HG02884 (cell line): ENCODE results near the gene TMC3.
"Not testable (repeated sequence)": the region's sequence is repeated elsewhere in the genome, so short reads cannot be mapped to it uniquely, and the experiment has no call there.

Experiments
- ATAC-seq: cut with Tn5 transposase; IDR thresholded peaks from one replicate; pipeline ENCODE4 v1.9.1; 2021; ENCODE audit warnings: mild to moderate bottlenecking, moderate library complexity; ENCODE audit not compliant: unreplicated experiment

TMC3 gene

DNA sequence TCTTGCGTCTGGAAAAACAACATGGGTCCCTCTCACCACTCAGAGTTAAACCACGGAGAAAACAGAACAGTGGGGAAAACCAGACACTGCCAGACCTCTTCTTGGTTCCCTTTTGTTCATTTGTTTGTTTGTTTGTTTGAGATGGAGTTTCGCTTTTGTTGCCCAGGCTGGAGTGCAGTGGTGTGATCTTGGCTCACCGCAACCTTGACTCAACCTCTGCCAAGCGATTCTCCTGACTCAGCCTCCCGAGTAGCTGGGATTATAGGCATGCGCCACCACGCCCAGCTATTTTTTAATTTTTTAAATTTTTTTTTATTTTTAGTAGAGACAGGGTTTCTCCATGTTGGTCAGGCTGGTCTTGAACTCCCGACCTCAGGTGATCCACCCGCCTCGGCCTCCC, 25.3 kb downstream of the TMC3 start:
- ATAC-seq, result not testable (repeated sequence)

DNA sequence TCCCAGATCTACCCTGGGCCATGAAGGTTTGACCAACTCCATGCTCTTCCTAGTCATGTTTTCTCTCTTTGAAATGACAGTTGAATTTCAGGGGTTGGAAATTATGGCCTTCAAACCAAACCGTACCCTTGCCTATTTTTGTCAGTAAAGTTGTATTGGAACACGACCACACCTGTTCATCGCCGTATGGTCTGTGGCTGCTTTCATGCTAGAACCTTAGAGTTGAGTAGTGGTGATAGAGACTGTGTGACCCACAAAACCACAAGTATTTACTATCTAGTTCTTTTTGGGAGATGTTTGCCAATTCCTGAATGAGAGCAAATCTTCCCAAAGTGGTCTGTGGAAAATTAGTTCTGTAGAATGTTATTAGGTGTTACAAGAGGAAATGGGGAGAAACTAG, 26.1 kb downstream of the TMC3 start:
- ATAC-seq, result no peak

DNA sequence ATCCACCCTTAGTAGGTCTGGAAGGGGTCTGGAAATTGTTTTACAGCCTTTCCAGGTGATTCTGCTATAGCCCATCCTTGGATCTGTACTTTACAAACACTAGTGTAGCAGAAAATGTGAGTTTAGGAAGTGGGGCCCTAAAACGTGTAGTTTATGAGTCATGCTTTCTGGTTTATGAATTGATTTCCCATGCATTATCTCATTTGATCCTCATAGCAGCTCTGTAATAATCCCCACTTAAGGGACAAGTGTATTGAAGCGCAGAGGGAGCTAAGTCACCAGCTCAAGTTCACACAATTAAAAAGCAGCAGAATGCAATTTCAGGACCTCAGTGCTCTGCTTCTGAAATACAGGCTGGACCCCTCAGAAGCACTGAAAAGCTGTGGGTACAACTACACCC, 27.4 kb downstream of the TMC3 start:
- no peak for ATAC-seq

DNA sequence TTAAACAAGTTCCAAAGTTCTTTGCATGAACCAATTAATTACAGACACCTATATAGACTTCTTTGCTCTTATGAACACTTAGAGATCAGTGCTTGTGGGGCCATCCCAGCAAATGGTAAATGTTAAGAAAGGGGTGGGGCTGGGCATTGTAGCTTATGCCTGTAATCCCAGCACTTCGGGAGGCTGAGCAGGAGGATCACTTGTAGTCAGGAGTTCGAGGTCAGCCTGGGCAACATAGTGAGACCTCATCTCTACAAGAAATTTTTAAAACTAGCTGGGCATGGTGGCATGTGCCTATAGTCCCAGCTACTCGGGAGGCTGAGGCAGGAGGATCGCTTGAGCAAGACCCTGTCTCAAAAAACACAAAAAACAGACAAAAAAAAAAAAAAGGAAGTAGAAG, 30.6 kb downstream of the TMC3 start:
- ATAC-seq, result no peak

DNA sequence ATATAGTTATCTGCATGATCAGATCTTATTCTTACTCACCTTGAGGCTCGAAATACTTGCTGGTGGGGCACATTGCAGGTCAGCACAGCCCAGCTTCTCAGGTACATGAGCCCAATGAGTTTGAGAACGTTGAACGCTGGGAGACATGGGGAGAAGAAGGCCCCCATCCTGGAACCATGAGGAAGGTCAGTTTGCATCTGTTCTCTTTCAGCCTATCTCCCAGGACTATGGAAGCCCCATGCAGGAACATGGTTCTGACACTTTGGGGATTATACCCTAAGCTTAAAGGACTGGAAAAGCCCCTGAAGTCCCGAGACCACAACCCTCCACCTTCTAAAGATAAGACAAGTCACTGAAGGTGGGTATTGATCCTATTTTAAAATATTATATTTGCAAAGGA, 32.7 kb downstream of the TMC3 start:
- no peak for ATAC-seq

DNA sequence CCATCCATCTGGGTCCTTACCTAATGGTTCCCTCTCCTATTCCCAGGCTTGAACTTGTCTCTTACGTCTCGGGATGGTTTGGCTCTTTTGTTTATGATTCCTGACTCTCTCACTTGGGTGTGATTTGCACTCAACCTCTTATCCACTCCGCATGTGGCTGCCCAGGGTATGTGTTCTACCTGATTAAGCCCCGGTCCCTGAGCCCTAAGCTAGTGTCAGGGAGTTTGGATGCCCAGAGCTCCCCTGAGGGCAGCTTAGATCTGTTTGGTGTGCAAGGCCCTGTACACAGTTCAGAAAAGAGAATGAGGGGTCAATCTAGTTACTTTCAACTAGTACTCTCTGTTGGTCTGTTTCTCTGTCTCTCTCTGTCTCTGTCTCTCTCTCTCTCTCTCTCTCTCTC, 34.2 kb downstream of the TMC3 start:
- ATAC-seq, result no peak

DNA sequence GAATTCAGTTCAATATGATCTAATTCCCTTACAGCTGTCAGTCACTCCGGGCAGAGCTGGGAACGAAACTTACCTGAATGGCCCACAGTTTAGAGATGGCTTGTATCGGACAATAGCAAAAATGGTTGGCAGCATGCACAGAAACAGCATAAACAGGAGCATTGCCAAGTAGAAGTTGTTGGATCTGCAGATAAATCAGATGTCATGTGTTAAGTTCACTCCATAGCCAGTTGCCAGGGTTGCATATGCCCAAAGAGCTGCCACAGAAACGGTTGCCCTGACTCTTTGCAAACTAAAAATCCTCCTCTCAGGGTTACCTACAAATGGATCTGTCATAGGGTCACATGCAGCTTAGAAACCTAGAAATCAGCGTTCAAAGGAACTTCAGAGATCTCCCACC, 34.7 kb downstream of the TMC3 start:
- no peak for ATAC-seq

DNA sequence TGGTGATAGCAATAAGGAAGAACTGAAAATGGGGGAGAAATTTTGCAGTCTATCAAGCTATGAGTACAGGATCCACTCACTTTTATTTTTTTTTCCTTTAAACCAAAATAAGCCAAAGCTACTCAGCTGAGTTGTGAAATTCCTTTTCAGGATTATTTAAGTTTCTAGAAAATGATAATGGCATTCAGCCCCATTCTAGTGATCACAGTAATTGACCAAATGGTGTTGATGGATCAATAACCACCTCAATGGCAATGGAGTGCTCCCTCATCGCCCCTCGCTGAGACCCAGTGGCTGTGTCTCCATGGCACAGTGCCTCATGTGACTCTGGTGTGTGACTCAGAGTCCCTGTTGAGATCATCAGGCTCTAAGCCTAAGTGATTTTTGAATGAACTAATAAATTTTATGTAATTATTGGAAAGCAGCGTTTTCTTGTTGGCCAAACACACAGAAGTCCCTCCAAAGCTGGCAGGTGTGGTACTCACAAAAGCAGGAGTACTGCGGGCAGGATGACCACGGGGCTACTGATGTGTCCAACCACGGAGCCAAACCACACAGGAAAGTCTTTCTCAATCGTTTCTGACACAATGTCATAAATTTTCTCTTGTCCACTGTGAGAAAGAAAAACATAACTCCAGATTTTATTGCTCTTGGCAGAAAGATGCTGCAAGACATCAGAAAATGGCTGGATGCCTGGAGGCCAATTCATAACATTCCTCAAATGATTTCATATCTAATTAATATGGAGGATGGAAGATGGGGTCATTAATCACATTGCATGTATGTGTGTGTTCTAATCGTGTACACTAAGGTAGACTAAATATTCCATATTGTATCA, 35.6 kb downstream of the TMC3 start:
- ATAC-seq, result no peak

DNA sequence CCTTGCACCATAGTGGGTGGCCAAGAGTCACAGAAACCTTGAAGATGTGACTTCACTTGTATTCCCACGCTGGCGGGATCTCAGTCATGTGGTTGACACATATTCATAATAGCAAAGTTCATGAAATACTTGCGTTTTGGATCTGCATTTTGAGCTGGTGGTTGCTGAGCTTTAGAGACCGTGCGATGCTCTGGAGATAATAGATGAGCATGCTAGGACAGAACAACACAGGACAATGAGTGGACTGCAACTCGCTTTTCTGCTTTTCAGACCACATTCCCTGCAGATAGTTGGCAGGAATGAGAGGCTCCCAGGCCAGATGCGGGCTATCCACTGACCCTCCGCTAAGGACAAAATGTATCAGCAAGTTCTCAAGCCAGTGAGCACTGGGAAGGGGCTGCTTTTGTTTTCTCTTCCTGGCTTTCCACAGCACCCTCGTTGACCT, 36.3 kb downstream of the TMC3 start:
- ATAC-seq, result no peak

DNA sequence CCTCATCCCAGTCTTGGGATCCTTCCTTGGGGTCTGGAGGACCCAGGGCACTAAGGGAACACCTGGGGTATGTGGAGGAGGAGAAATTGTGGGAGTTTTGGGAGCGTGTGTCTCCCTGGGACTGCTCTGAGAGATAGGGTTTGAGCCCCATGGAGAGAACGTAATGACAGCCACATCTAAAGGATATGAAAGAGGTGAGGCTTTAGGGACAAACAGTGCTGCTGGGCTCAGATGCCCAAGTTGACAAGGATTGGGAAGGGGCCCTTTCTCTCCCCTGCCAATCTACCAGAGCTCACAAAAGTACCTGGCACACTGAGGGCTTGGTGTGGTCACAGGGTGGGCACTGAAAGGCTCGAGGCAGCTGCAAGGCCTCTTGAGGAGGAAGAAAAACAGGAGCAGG, 36.8 kb downstream of the TMC3 start:
- ATAC-seq, result no peak

DNA sequence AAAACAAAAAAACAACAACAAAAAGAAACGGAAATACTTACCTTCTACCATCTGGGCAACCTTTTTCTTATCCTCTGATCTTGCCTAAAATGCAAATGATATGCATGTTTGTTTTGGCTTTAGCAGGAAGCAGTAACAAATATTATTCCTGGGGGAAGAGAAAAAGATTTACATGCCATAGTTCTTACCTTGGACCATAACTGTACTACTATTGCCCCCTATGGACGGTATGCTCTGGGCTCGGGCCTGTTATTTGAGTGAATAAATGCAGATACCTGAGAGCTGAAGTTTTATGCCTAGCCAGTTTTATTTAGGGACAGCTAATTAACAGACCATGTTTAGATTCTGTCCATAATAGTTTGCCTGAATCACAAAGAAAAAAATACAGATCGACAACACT, 37.4 kb downstream of the TMC3 start:
- ATAC-seq, result no peak

DNA sequence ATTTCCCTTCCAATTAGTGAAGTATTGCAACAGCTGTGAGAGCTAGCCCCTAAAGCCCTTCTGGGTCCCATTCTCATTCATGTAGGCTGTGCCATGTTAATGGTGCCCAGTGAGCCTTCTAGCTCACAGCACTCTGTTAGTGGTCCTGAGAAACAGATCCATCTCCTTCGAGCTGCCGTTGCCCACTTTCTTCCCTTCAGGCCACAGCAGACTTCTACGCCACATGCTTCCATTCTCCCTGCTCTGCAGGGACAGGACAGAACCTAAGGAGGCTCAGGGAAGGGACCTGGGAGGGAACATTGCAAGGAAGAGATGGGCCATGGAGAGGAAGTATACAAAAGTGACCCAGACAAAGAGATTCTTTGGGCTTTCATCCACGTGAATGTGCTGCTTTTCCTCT, 38.4 kb downstream of the TMC3 start:
- no peak for ATAC-seq

DNA sequence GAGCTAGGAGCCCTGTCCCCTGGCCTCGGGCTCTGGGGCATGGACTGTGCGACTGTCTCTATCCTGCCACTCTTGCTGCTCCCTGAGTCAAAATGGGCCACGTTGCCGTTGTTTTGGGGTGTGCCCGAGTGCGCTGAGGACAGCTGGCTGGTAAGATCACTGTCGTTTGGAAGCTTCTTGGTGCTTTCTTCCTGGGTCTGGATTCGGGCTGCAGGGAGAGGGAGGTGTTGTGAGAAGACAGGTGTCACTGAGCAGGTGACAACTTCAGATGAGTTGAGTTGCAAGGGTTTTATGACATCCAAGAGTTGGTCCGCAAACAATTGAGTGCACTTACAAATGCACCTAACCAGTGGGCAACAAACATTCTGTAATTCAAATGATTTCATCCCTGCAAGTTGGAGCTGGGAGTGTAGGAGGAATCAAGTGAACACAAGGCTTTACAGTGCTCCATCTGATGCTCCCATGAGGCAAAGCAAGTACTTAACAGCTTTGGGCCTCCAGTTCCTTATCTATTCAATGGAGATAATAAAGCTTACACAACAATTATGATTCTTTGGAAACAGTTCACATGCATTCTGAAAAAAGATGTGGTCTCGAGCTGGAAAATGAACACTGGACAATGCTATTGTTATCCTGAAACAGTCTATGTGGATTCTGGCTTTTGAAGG, 39.1 kb downstream of the TMC3 start:
- ATAC-seq, result no peak

DNA sequence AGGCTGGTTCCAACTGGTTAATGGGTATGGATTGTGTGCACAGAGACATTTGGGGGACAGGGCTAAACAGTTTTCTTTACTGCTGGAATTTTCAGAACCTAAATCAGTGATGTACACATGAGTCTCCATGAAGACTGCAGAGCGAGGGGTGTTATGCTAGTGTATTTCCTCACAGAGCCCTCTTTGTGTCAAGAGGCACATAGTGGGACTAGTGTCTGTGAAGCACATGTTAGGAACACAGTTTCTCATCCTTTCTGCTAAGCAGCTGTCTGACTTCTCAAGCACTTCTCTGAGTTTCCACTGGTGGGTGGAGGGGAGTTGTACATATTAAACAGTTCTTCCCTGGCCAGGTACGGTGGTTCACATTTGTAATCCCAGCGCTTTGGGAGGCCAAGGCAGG, 40.6 kb downstream of the TMC3 start:
- no peak for ATAC-seq

DNA sequence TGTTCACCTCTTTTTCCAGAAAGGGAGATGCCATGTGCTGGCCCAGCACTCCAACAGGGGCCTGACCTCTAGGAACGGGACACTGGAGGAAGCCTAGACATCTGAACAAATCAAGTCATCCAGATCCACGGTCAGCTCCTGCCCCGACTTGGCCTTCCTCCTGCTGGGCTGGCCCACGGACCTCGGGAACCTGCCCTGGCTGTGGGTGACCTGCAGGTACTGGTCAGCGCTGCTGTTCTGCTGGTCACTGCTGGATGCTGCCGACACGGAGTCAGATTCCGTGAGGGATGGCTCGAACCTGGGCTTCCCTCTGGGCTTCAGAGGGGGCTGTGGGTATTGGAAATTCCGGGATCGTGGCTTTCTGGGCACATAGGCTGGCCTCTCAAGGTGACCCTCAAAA, 41.7 kb downstream of the TMC3 start:
- ATAC-seq, result no peak

DNA sequence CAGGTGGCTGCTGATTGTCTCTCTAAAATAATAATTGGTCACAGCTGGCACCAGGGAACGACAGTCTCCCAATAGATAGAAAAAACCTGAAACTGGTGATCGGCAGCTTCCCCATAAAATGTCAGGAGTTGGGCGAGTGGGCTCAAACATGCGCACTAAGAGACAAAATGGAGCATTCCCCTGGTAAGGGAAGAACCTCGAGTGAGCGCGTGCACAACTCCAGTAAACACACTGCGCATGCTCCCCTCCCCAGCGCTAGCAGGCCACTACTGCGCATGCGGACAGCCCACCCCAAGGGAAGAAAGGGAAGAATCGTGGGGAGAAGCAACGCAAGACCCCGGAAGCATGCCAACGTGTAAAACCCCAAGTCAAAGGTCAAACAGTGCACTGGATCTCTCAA, 42.4 kb downstream of the TMC3 start:
- no peak for ATAC-seq

DNA sequence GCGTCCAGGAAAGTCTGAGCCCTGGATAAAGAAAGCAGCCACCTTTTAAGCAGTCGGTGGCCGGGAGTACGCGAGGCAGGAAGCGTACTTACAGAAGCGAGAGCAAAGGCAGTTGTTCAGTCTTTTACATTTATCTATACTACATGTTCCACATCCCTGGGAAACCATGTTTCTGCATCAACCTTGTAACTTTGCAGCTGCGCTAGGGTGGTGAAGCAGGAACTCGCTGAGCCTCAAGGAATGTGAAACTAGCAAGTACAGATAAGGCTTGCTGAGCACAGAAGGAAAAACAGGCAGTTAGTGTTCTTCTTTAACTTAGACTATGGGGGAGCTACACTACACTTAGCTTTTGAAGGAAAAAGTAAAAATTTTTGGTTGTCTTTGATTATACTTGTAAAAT, 42.9 kb downstream of the TMC3 start:
- not testable (repeated sequence) for ATAC-seq

DNA sequence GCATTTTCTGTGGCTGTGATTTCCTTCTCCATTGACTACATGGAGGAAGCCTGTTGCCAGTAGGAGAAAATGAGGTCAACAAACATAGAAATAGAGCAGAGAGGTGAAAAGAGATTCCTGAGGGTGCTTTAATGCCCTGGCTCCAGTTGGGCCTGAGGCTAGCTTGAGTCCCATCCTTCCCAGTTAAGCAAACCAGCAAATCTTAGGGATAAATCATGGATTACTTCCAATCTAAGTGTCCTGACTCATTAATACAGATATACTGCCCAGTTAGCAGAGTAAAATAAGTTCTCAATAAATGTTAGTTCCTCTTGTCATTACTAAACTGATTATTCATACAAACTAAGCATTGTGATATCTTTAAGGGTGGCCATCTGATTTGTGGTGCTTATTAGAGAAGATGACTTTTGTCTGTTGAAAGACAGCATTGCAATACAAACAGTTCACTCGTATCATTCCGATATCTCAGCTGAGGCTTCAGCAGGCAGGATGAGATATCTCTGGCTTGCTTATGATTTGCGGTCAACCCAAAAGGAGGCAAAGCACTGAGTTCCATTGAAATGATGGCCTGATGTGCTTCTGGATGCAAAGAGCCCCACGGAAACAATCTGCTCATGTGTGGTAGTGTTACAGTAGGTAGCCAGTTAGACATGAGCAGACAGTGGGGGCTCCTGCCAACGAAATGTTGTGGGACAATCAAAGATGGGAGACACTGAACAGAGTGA, 43.5 kb downstream of the TMC3 start:
- no peak for ATAC-seq

DNA sequence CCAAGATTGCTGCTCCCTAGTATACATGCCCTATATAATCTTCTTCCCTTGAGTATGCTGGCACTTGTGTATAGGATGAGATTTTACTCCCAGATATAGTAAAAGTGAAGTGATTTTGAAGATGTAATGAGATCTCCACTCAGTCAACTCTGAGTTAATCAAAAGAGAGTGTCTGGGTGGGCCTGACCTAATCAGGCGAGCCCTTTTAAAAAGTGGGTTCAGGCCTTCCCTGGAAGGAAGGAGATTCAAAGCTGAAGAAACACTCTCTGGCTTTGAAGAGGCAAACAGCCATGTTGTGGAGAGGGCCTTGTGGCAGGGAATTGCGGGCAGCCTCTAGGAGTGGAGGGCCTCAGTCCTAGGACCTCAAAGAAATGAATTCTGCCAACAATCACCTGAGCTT, 44.6 kb downstream of the TMC3 start:
- ATAC-seq, result no peak

DNA sequence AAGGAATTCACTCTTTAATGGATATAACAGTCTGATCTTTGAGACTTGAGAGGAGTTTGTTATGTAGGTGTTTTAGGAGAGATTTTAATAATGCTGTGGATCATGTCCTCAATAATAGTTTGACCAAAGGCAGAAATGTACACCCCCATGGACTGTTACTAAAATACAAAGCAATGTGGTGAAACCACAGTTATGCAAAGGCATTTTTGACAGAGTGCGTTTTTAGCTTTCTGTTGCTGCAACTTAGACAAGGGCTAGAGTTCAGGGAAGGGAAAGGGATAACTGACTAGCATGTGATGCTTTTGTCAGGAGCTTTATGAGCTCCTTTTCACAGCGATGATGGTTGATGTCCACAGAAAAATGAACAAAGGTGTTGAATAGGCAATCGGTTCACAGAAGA, 46.5 kb downstream of the TMC3 start:
- no peak for ATAC-seq

DNA sequence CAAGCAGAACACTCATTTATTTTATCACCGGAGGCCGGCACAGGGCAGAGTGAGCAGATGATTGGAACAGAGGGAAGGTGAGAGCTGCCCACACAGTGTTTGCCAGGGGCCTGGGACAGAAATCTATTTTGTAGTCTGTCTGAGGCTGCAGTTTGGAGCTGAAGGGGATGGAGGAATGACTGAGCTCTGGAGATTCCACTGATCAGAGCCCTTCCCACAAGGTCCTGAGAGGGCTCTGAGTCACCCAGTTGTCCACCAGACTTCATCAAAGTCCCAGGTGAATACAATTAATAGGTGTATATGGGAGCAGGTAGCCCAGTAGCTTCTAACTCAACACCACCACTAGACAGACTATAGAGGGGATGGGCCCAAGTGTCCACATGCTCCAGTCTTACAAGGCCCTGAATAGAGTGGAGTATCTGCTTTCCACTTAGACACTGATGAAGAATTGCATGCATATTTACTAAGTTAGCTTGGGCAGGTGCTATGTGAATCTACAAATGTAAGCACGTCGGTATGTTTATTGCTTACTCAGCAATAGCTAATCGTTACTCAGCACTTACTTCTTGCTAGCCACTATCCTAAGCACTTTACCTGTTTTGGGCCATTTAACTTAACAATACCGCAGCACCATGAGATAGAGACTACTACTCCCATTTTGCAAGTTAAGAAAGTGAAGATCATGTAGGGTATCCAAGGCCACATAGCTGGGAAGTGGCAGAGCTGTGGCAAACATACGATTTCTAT, 47.4 kb downstream of the TMC3 start:
- no peak for ATAC-seq
